Activated CD4-positive, alpha-beta T cell treated with anti-CD3 and anti-CD28 coated beads, Interleukin-2, amount 10 ng/mL, durations not matched to agents 7 days and 5 days (primary cell): ENCODE data around the gene METTL6. TPM values are rescaled to one million over a fixed set of nuclear protein-coding genes. Genes with fewer than 3 reads are reported as not detected.
"Not testable (repeated sequence)": the region's sequence is repeated elsewhere in the genome, so short reads cannot be mapped to it uniquely, and the experiment has no call there.

Experiments used
- CTCF ChIA-PET: fragments of 350-600 bp; sonication (Branson Sonifier 250); formaldehyde crosslinking; loops from one replicate; lab custom pipeline; 2021; ENCODE audit warnings: antibody characterized with exemption; lab: Charles Lee
- POLR2A ChIA-PET: fragments of 350-600 bp; sonication (Branson Sonifier 250); formaldehyde crosslinking; loops from one replicate; lab custom pipeline; 2021; ENCODE audit warnings: antibody characterized with exemption; lab: Charles Lee
- DNase-seq: peaks from one replicate; pipeline ENCODE4 v3.0.0-alpha.2; 2020
- H3K27ac Mint-ChIP-seq: one replicate; pipeline ENCODE4 v1.8.0; 2021; ENCODE audit warnings: mild to moderate bottlenecking, moderate library complexity, mixed read lengths
- H3K27me3 Mint-ChIP-seq: one replicate; pipeline ENCODE4 v1.8.0; 2021; ENCODE audit warnings: mixed read lengths
- H3K36me3 Mint-ChIP-seq: one replicate; pipeline ENCODE4 v1.8.0; 2021; ENCODE audit warnings: low read depth, mixed read lengths
- H3K4me1 Mint-ChIP-seq: one replicate; pipeline ENCODE4 v1.8.0; 2021; ENCODE audit warnings: mixed read lengths
- H3K4me3 Mint-ChIP-seq: one replicate; pipeline ENCODE4 v1.8.0; 2021; ENCODE audit warnings: mild to moderate bottlenecking, moderate library complexity, mixed read lengths
- H3K9me3 Mint-ChIP-seq: one replicate; pipeline ENCODE4 v1.8.0; 2021; ENCODE audit warnings: mixed read lengths
- total RNA-seq, 2 experiments: library from RNA; stranded (reverse); gene quantifications; one replicate each; pipeline ENCODE4 v1.2.3, GENCODE V29; 2021

METTL6 gene
- total RNA-seq, 2 experiments from 2014 or later: 15.8 to 19.4 TPM

GRCh38 chr3:15426579-15427118 lies 695 bp downstream of the METTL6 start:
- no peak for DNase-seq
- ChIA-PET POLR2A (no interaction called here), CTCF (interaction anchor here (1.2 to 1.3 kb wide), 2 partner anchors 13 to 21 kb away, joined by 4 to 6 read pairs; no protein-coding TSS in a partner anchor)
- Mint-ChIP-seq H3K36me3 (peaks cover 55% of the 10 kb centered on the region), H3K27ac (peak overlapping the region; percentile 90), H3K27me3 (no peaks in the 10 kb centered on the region), H3K4me3 (peak overlapping the region; percentile 89), H3K9me3 (no peaks in the 10 kb centered on the region), H3K4me1 (peaks cover 51% of the 10 kb centered on the region)

DNA sequence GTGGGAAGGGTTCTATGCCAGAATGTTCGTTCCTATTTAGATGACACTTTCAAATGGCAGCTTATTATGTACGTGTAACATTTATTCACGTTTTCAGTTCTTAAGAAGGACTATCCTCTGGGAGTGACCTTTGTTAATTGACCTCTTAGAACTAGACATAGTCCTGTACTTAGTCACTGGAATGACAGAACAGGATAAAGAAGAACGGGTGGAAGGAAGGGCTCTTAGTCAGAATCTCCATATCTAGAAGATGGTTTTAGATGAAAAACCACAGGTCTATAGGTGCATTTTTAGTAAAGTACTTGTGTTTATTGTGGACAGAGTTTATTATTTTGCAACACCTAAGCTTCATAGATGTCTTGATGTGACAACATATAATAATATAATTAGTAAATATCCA lies 6.5 kb downstream of the METTL6 start:
- H3K4me1 Mint-ChIP-seq: peaks cover 20% of the 10 kb centered on the region
- H3K9me3 Mint-ChIP-seq: no peaks in the 10 kb centered on the region
- H3K4me3 Mint-ChIP-seq: no peak overlapping the region
- DNase-seq: no peak
- ChIA-PET POLR2A (no interaction called here), CTCF (no interaction called here)
- H3K27ac Mint-ChIP-seq: no peak overlapping the region
- H3K36me3 Mint-ChIP-seq: peaks cover 31% of the 10 kb centered on the region
- H3K27me3 Mint-ChIP-seq: no peaks in the 10 kb centered on the region

DNA sequence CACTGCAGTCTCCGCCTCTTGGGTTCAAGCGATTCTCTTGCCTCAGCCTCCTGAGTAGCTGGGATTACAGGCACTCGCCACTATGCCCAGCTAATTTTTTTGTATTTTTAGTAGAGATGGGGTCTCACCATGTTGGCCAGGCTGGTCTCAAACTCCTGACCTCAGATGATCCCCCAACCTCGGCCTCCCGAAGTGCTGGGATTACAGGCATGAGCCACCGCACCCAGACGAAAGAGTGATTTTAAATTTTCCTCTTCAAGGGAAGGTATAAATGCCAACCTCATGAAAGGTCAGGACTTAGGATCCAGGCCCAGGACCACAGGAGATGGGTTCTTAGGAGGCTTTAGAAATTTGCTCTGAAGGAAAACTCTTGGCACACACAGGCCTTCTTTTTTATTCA lies 16.4 kb downstream of the METTL6 start:
- POLR2A ChIA-PET: interaction anchor here (0.6 kb wide), 1 partner anchor 31 kb away, joined by 3 read pairs; no protein-coding TSS in a partner anchor
- CTCF ChIA-PET, H3K4me1 Mint-ChIP-seq, H3K27me3 Mint-ChIP-seq, H3K4me3 Mint-ChIP-seq, H3K27ac Mint-ChIP-seq, DNase-seq, H3K9me3 Mint-ChIP-seq: not testable (repeated sequence)
- H3K36me3 Mint-ChIP-seq: peaks cover 37% of the 10 kb centered on the region

- Mint-ChIP-seq H3K4me1 (no peaks in the 10 kb centered on the region), H3K27me3 (no peaks in the 10 kb centered on the region), H3K36me3 (peaks cover 26% of the 10 kb centered on the region), H3K27ac (no peak overlapping the region), H3K9me3 (no peaks in the 10 kb centered on the region), H3K4me3 (no peak overlapping the region)
- ChIA-PET CTCF (interaction anchor here (1.5 kb wide), 1 partner anchor 207 kb away, joined by 4 read pairs; no protein-coding TSS in a partner anchor), POLR2A (no interaction called here)
- DNase-seq: no peak
Measured at GRCh38 chr3:15409774-15410173, 17.6 kb downstream of the METTL6 start.

DNA sequence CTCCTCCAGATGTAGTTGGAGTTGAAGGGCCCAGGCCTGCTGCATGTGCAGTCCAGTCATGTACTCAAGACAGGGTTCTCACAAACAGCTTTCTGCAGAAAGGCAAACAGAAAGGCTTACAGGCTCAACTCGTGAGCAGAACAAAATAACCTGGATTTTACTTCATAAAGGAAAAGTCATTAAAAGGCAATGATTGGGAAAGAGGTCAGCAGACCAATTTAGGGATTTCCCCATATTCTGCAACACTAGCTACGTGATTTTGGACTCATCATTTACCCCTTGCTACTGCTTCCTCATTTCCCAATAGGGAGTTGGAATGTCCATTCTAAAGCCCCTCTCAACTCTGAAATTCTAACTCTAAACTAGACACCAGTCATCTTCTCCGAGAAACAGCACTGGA lies 18.1 kb downstream of the METTL6 start:
- Mint-ChIP-seq H3K4me3 (no peak overlapping the region), H3K36me3 (peaks cover 22% of the 10 kb centered on the region), H3K4me1 (no peaks in the 10 kb centered on the region), H3K9me3 (no peaks in the 10 kb centered on the region), H3K27me3 (no peaks in the 10 kb centered on the region), H3K27ac (no peak overlapping the region)
- DNase-seq: no peak
- ChIA-PET CTCF (interaction anchor here (0.6 to 1.5 kb wide), 2 partner anchors 202 to 207 kb away, joined by 4 read pairs; no protein-coding TSS in a partner anchor), POLR2A (no interaction called here)

DNA sequence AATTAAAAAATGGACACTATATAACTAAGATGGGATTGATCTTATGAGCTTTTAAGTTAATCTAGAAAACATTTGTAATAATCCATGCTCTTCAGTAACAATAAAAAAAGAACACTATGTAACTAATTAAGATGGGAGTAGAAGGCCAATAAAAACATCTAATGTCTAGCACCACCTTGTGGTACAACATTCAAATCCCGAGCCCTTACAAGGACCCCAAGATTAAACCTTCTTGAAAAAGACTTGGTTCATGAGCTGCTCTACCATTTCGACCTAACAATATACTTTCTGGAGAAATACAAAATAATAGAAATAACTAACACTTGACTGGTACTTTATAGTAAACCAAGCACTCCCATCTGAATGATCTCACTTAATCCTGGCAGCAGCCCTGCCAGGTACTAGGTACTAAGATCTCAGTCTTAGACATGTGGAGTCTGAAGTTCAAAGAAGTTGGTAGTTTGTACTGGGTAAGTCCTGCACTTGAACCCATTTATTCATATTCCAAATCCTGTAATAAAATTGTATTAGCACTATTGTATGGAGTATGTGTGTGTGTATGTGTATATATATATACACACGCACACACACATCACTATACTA lies 21.8 kb downstream of the METTL6 start:
- Mint-ChIP-seq H3K36me3 (peaks cover 7% of the 10 kb centered on the region), H3K4me3 (no peak overlapping the region), H3K4me1 (peaks cover 12% of the 10 kb centered on the region), H3K9me3 (no peaks in the 10 kb centered on the region), H3K27me3 (no peaks in the 10 kb centered on the region), H3K27ac (no peak overlapping the region)
- POLR2A ChIA-PET: interaction anchor here (0.7 kb wide), 1 partner anchor 130 kb away, joined by 3 read pairs; no protein-coding TSS in a partner anchor
- CTCF ChIA-PET: interaction anchor here (0.8 to 2.2 kb wide), 13 partner anchors 15 to 205 kb away, joined by 3 to 29 read pairs (median 3); no protein-coding TSS in a partner anchor
- DNase-seq: peak; percentile 42

DNA sequence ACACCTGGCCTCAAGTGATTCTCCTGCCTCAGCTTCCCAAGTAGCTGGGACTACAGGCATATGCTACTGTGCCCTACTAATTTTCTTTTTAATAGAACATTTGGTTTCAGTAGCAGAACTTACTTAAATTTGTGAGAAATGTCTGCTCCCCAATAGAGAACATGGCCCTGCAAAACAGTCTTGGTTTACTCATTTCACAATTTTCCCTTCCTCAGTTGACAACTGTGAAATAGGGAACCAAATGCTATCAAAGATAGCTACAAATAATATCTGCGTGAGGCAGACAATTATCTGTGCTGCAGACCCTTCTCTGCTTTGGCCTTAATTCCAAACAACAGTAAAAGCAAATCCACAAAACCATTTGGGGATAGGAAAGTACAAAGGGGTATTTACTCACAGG lies 22.6 kb downstream of the METTL6 start:
- DNase-seq: no peak
- Mint-ChIP-seq H3K4me1 (peaks cover 19% of the 10 kb centered on the region), H3K36me3 (peaks cover 3% of the 10 kb centered on the region), H3K9me3 (no peaks in the 10 kb centered on the region), H3K27ac (no peak overlapping the region), H3K27me3 (no peaks in the 10 kb centered on the region), H3K4me3 (no peak overlapping the region)
- CTCF ChIA-PET: interaction anchor here (1.0 to 2.2 kb wide), 11 partner anchors 14 to 202 kb away, joined by 3 to 29 read pairs (median 4); no protein-coding TSS in a partner anchor
- POLR2A ChIA-PET: no interaction called here

DNA sequence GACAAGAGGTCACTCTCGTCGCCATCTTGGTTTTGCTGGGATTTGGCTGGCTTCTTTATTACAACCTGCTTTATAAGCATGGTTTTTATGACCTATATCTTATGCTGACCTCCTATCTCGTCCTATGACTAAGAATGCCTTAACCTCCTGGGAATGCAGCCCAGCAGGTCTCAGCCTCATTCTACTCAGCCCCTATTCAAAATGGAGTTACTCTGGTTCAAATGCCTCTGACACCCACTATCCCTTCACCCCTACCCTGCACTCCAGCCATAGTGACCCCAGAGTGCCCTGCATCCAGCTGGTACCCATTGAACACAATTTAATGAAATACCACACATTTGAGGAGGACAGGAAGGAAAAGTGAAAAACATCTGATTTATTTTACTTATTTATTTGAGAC lies 23.4 kb downstream of the METTL6 start:
- H3K4me3 Mint-ChIP-seq: no peak overlapping the region
- no peak overlapping the region for H3K27ac Mint-ChIP-seq
- DNase-seq: no peak
- ChIA-PET POLR2A (no interaction called here), CTCF (interaction anchor here (0.6 to 2.2 kb wide), 4 partner anchors 137 to 1240 kb away, joined by 3 to 29 read pairs (median 3); no protein-coding TSS in a partner anchor)
- no peaks in the 10 kb centered on the region for H3K36me3 Mint-ChIP-seq
- no peaks in the 10 kb centered on the region for H3K27me3 Mint-ChIP-seq
- peaks cover 27% of the 10 kb centered on the region for H3K4me1 Mint-ChIP-seq
- H3K9me3 Mint-ChIP-seq: no peaks in the 10 kb centered on the region

DNA sequence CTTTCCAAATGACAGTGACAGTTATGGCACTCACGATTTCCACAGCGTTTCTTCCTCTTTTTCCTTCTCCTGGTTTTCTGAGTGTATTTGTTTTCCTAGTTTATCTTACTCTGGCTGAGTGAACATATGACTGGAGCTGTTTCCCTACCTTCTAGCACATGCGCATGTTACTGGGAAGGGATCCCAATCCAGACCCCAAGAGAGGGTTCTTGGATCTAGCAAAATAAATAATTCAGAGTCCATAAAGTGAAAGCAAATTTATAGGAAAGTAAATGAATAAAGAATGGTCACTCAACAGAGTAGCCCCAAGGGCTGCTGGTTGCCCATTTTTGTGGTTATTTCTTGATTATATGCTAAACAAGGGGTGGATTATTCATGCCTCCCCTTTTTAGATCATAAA lies 23.8 kb downstream of the METTL6 start:
- ChIA-PET POLR2A (no interaction called here), CTCF (interaction anchor here (0.6 to 1.2 kb wide), 2 partner anchors 135 to 156 kb away, joined by 3 to 4 read pairs; no protein-coding TSS in a partner anchor)
- no peaks in the 10 kb centered on the region for H3K27me3 Mint-ChIP-seq
- DNase-seq: no peak
- no peak overlapping the region for H3K27ac Mint-ChIP-seq
- H3K4me1 Mint-ChIP-seq: peaks cover 32% of the 10 kb centered on the region
- H3K4me3 Mint-ChIP-seq: no peak overlapping the region
- no peaks in the 10 kb centered on the region for H3K36me3 Mint-ChIP-seq
- H3K9me3 Mint-ChIP-seq: no peaks in the 10 kb centered on the region

DNA sequence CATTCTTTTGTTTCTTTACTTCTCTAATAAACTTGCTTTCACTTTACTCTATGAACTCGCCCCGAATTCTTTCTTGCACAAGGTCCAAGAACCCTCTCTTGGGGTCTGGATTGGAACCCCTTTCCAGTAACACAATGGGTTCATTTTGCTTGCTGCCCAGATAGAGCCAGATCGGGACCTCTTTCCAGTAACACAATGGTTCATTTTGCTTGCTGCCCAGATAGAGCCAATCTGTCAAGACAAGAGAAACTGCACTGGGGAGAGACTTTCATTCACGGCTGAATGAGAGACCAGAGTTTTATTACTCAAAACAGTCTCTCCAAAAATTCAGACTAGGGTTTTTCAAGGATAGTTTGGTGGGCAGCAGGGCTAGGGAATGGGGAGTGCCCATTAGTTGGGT lies 25.4 kb downstream of the METTL6 start:
- CTCF ChIA-PET: no interaction called here
- no peak overlapping the region for H3K4me3 Mint-ChIP-seq
- POLR2A ChIA-PET: no interaction called here
- H3K27ac Mint-ChIP-seq: no peak overlapping the region
- H3K36me3 Mint-ChIP-seq: peaks cover 5% of the 10 kb centered on the region
- no peaks in the 10 kb centered on the region for H3K27me3 Mint-ChIP-seq
- H3K9me3 Mint-ChIP-seq: peaks cover 3% of the 10 kb centered on the region
- peaks cover 35% of the 10 kb centered on the region for H3K4me1 Mint-ChIP-seq
- no peak for DNase-seq

DNA sequence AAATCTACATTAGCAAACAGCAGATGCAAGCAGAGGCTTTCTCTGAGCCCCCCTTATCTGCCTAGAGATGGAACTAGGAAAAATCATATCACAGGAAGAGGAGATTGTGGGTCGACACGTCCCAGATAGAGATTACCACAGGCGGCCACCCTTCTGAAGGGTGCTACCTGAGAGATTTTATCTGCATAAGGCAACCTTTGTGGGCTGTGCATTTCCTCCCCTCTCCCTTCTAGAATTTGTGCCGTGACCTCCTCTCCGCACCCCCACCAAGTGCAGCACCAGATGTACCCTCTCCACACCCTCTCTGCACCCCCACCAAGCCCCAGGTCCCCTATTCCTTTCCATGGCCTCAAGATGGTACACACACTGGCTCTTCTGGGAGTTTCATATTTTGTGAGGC lies 27.4 kb downstream of the METTL6 start:
- peak; percentile 31 for DNase-seq
- ChIA-PET POLR2A (no interaction called here), CTCF (interaction anchor here (0.8 to 2.6 kb wide), 2 partner anchors 133 to 291 kb away, joined by 3 to 17 read pairs; no protein-coding TSS in a partner anchor)
- Mint-ChIP-seq H3K27ac (peak overlapping the region; percentile 5), H3K27me3 (peaks cover 3% of the 10 kb centered on the region), H3K4me1 (peaks cover 35% of the 10 kb centered on the region), H3K9me3 (peaks cover 3% of the 10 kb centered on the region), H3K4me3 (no peak overlapping the region), H3K36me3 (peaks cover 9% of the 10 kb centered on the region)

- peak; percentile 38 for DNase-seq
- POLR2A ChIA-PET: not testable (repeated sequence)
Measured at GRCh38 chr3:15398731-15399133, 28.6 kb downstream of the METTL6 start.

GRCh38 chr3:15393252-15393651 lies 34.1 kb downstream of the METTL6 start:
- H3K27ac Mint-ChIP-seq, DNase-seq, H3K27me3 Mint-ChIP-seq, H3K4me1 Mint-ChIP-seq, H3K36me3 Mint-ChIP-seq, H3K9me3 Mint-ChIP-seq, POLR2A ChIA-PET, CTCF ChIA-PET, H3K4me3 Mint-ChIP-seq: not testable (repeated sequence)

More at GRCh38 chr3:15398731-15399133, 28.6 kb downstream of the METTL6 start:
- H3K27ac Mint-ChIP-seq, H3K9me3 Mint-ChIP-seq, H3K36me3 Mint-ChIP-seq, H3K4me3 Mint-ChIP-seq, H3K27me3 Mint-ChIP-seq: not testable (repeated sequence)
- CTCF ChIA-PET: interaction anchor here (0.5 to 2.6 kb wide), 4 partner anchors 19 to 196 kb away, joined by 3 to 17 read pairs (median 4); partner anchors contain the start of gene CAPN7
- peaks cover 35% of the 10 kb centered on the region for H3K4me1 Mint-ChIP-seq
